Stimulated activated CD8-positive, alpha-beta memory T cell treated with anti-CD3 and anti-CD28 coated beads, Interleukin-12 subunit alpha, Interleukin-12 subunit beta, amount 100 ng/mL, for 1 hour (primary cell): ENCODE results near the gene SH2D6.
"Not testable (repeated sequence)": the region's sequence is repeated elsewhere in the genome, so short reads cannot be mapped to it uniquely, and the experiment has no call there.

Source experiments
- DNase-seq: peaks from one replicate; pipeline ENCODE4 v3.0.0-alpha.2; 2020; ENCODE audit warnings: low read depth

SH2D6 gene

GRCh38 chr2:85398426-85399182 is 19.9 kb upstream of the SH2D6 start:
- DNase-seq = no peak

DNA sequence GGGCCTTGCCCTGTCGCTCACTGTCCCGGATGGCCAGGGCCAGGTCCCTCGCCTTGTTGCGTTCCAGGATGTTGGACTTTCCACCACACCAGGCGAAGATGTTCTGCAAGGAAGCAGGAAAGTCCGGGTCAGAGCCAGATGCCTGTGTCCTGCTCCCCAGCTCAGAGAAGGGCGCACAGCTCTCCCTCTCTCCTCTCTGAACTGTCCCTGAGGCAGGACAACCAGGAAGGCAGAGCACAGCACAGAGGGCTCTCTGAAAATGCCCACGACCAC is 19.4 kb upstream of the SH2D6 start:
- DNase-seq = no peak

DNA sequence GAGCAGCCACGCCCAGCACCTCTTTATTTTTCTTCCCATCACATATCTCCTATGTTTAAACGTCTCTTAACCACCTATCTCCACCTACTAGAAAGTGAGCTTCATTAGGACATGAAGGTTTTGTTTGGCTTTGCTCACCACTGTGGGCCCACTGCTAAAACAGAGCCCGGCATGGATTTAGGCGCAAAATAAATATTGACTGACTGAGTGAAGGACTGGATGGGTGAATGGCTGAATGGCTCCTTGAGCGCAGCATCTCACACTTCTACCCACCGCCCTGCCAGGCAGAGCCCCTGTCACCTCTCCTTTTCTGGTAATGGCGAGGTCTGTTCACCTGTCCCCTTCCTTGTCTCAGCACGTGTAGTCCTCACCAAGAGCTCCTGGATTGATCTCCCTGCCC is 18.5 kb upstream of the SH2D6 start:
- no peak for DNase-seq

GRCh38 chr2:85400541-85401463 is 17.7 kb upstream of the SH2D6 start:
- DNase-seq = no peak

DNA sequence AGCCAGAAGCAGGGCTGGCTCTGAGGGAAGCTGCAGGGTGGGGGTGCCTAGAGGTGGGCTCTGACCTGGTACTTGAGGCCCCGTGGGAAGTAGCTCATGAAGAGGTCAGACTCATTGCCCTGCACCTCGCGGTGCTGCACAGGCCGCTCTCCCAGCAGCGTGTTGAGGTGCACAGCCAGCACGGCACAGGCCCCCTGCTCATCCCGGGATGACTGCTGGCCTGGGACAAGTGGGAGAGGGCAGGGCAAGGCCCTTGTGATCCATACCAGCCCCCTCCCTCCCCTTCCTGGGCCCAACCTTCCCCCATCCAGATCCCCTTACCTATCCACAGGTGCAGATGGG is 17.1 kb upstream of the SH2D6 start:
- DNase-seq = no peak

DNA sequence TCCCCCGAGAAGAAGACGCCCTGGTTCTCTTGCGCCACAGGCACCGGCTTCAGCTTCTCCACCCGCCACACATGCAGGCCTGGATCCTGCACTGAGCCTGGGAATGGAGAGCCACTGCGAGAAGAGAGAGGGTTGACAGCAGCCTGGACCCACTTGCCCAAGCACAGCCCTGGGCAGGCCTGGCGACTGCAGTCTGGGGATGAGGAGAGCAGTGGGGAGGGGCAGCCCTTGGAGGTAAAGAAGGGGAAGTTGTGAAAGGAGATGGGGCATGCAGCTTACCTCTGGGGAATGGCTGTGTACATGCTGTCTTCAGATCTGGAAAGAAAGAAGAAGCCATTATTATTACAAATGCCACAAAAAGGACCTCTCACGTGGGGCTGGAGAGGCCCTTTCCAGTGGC is 16.7 kb upstream of the SH2D6 start:
- no peak for DNase-seq

- peak; percentile 58 for DNase-seq
These were observed 13.1 kb upstream of the SH2D6 start for GRCh38 chr2:85405201-85406059.

DNA sequence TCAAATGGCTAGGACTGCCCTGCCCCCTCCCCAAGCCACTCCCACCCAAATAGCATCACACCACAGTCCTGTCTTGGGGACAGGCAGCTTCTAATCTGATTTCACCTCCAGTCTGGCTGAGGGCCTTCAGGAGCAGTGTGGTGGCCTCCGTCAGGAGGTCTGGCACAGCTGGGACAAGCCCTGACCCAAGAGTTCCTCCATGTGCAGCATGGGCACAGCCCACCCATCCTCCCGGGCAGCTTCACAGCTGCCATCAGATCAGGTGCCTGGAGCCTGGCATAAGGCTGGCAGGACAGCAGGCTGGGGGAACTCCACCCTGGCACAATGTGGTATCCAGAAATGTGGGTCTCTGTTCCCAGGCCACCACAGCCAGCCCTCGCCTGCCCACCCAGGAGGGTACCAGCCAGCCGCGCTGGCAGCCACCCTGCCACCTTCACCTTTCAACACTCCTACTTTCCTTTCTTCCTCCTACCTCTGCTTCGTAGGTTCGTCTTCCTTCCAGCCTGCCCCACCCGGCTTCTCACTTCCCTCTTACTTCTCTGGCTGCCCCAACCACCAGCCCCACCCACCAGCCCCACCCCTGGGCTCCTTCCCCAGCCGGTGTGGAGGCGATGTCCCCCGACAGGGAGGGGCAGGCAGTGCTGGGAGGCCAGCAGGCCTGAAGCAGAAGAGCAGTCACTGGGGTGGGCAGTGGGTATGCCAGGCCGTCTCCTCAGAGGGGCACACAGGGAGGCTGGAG is 8.5 kb upstream of the SH2D6 start, which contains the start of gene CAPG:
TSS of gene CAPG (minus strand) at position 522 of the 739 bp plus-strand sequence. CDS start 8,221 bp downstream, outside the sequence.
- DNase-seq = no peak

DNA sequence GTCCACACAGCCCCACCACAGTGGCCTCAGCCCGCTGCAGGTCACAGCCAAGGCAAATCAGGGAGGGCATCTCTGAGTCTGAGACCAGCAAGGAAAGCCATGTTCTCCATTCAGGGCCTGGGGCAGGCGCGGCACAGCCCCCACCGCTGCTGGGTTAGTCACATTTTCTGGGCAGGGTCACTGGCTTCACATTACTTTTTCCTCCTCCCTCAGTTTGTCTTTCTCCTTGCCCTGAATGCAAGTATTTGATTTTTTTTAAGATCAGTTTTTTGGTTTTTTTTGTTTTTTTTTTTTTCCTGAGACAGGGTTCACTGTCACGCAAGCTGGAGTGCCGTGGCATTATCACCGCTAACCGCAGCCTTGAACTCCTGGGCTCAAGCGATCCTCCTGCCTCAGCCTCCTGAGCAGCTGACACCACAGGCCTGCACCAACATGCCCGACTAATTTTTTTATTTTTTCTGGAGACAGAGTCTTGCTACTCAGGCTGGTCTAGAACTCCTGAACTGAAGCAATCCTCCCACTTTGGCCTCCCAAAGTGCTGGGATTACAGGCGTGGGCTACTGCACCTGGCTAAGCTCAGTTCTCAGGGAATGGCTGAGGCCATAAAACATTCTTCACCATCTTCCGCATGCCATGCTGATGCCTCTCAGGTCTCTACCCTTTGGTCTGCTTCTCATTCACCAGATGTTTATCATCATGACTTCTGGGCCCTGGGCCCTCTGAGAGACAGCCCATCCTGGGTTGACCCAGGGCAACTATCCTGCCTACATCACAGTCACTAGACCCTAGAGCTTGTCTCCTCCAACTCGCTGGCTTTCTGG is 7.7 kb upstream of the SH2D6 start:
- DNase-seq = no peak

DNA sequence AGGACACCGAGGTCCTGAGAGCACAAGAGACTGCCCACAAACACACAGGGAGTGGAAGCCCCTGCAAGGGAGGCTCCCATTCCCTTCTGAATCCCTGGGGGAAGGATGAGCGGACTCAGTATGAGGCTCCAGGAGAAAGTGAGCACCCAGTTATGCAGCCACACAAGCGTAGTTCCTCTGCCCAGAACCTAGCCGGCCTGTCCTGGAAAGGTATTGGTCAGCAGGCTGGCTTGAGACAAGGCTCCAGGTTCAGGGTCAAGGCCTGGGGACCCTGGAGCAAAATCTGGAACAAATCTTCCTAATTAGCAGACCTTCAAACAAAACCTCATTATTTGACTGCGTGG is 7.1 kb upstream of the SH2D6 start:
- DNase-seq = no peak

GRCh38 chr2:85413592-85414420 is 4.7 kb upstream of the SH2D6 start:
- no peak for DNase-seq

DNA sequence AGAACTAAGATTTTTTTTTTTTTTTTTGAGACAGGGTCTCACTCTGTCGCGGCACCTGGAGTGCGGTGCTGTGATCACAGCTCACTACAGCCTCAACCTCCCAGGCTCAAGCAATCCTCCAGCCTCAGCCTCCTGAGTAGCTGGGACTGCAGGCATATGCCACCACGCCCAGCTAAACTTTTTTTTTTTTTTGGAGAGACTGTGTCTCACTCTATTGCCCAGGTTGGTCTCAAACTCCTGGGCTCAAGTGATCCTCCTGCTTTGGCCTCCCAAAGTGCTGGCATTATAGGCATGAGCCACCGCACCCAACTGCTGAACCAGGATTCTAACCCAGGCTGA is 4.1 kb upstream of the SH2D6 start:
- DNase-seq = not testable (repeated sequence)

DNA sequence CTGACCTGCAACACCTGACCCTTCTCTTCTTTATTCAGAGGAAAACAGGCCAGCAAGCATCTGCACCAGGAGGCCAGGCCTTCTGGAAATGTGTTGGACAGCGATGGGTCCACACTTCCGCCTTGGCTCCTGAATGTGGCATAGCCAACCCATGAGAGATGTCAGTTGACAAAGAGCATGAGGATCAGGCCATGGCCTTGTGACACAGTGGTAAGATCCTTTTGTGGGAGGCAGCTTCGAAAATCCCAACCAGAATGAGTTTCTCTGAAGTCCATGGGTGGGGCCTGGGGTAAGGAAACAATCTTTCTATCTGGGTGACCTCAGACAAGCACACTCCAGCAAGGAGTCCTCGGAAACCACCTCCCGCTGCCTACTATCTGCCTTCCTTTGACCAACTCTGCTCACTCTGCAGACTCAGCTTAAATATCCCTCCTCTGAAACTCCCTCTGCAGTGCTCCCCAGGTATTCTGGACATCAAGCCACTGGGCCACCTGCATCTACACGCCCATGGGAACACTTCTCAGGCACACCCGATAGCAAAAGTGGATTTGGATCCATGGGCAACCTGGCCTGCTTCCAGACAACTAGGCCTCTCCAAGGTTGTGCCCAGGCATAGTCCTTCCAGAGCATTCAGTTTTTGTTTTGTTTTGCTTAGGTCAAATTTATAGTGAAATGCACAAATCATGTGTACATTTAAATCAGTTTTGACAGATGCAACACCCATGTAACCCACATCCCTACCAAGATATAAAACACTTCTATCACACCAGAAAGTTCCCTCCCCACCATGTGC is 3.6 kb upstream of the SH2D6 start:
- no peak for DNase-seq

GRCh38 chr2:85415980-85416650 is 2.4 kb upstream of the SH2D6 start:
- DNase-seq = no peak

DNA sequence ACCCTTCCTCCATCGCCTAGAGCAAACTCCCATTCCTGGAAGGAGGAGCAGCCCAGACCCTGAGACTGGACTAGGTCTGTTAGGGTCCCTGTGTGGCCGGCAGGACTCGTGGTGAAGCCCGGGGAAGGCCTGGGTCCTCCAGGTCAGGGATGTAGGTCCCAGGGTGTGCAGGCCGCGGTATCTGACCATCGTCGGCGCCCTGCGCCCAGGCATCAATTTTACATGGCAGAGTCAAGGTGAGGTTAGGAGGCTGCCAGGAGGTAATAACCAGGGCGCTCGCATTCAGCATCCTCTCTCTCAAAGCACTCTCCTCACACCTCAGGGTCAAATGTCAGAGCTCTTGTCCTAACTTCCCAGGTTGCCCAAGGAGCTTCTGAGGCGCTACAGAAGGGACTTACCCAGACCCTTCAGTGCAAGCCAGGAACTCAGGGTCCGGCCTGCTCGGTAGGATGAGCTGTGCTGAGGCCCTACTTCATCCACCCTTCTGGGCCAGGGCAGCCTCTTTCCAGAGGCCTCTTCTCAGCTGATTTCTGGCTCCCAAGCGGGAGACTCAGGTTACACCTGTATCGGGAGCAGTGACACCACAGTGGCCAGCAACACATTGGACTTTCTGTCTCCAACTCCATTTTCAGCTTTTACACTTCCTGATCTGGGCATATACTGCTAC is 628 bp downstream of the SH2D6 start:
- no peak for DNase-seq

DNA sequence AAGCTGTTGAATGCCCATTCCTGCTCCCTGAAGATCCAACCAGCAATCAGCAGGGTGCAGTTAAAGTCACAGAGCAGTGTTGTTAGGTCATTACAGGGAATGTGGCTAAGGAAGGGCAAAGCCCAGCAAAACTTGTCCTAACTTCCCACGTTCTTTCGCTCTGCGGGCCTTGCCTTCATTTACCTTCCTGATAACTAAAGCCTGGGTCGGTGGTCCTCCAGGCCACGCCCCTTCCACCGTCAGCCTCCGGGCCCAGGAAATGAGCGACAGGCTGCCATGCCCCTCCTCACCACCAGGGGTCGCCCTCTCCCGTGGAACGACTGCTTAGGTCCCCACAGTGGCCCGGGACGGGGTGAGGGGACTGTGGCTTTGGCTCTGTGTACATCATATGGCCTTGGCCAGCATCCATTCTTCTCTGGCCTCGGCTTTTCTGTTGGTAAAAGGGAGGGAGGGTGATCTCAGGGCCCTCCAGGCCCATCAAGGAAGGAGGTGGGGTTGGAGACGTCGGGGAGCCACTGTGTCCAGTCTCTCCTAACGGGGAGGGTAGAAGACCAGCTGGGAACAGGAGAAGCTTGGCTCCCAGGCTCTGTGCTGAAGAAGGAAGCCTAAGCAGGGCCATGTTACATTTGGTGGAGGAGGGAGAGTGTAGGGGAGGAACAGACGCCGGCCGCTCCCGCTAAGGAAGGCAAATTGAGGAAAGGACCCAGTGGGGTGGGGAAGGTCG is 2.2 kb downstream of the SH2D6 start:
- peak; percentile 87 for DNase-seq

GRCh38 chr2:85421260-85422071 is 3.0 kb downstream of the SH2D6 start:
- no peak for DNase-seq
